PC-9 (cell line): Measurements from ENCODE around the gene INTS3.

Source experiments
- CTCF ChIP-seq: fragments of 200-600 bp; sonication (generic); conservative IDR thresholded peaks from 2 replicates; pipeline ENCODE4 v1.6.1; 2017; ENCODE audit warnings: mixed run types, antibody characterized with exemption, mild to moderate bottlenecking, moderate library complexity
- EZH2 ChIP-seq: fragments of 200-600 bp; sonication (generic); IDR thresholded peaks from 2 replicates; pipeline ENCODE4 v1.8.0; 2017; ENCODE audit warnings: antibody characterized with exemption, low read depth

- TF ChIP-seq CTCF (no peak), EZH2 (no peak)
Measured at GRCh38 chr1:153776352-153776751, 48.5 kb downstream of the INTS3 start.
